AG20443 (cell line): Measurements from ENCODE around the gene CLEC16A.

Experiments
- DNase-seq: peaks from one replicate; pipeline ENCODE4 v3.0.0; 2012; ENCODE audit warnings: low spot score, mixed read lengths

The CLEC16A gene

GRCh38 chr16:11159282-11159681, 214.9 kb downstream of the CLEC16A start:
- no peak for DNase-seq

GRCh38 chr16:11160676-11161115, 216.3 kb downstream of the CLEC16A start:
- DNase-seq, result no peak

GRCh38 chr16:11161439-11161838, 217.1 kb downstream of the CLEC16A start:
- no peak for DNase-seq

- DNase-seq, result peak; percentile 39
Observed at GRCh38 chr16:11161974-11162373, 217.6 kb downstream of the CLEC16A start.

- DNase-seq, result no peak
Observed at GRCh38 chr16:11162586-11163268, 218.4 kb downstream of the CLEC16A start.

GRCh38 chr16:11163761-11164261, 219.4 kb downstream of the CLEC16A start:
- no peak for DNase-seq

GRCh38 chr16:11164482-11165270, 220.3 kb downstream of the CLEC16A start:
- no peak for DNase-seq

- DNase-seq, result no peak
Observed at GRCh38 chr16:11165349-11165748, 221.0 kb downstream of the CLEC16A start.

GRCh38 chr16:11165894-11166665, 221.7 kb downstream of the CLEC16A start:
- no peak for DNase-seq

- DNase-seq, result no peak
Observed at GRCh38 chr16:11167581-11167980, 223.2 kb downstream of the CLEC16A start.

- DNase-seq, result no peak
Observed at GRCh38 chr16:11168386-11169051, 224.2 kb downstream of the CLEC16A start.

GRCh38 chr16:11169641-11170040, 225.3 kb downstream of the CLEC16A start:
- no peak for DNase-seq

GRCh38 chr16:11170201-11170600, 225.8 kb downstream of the CLEC16A start:
- DNase-seq, result no peak

GRCh38 chr16:11170696-11171447, 226.5 kb downstream of the CLEC16A start:
- DNase-seq, result no peak

GRCh38 chr16:11171448-11171709, 227.0 kb downstream of the CLEC16A start:
- DNase-seq, result no peak

GRCh38 chr16:11171757-11172299, 227.5 kb downstream of the CLEC16A start:
- no peak for DNase-seq

- no peak for DNase-seq
Observed at GRCh38 chr16:11173426-11173825, 229.1 kb downstream of the CLEC16A start.

GRCh38 chr16:11174141-11174540, 229.8 kb downstream of the CLEC16A start:
- DNase-seq, result no peak

GRCh38 chr16:11175106-11175786, 230.9 kb downstream of the CLEC16A start:
- no peak for DNase-seq

- DNase-seq, result no peak
Observed at GRCh38 chr16:11175787-11176341, 231.5 kb downstream of the CLEC16A start.
